PC-3 (cell line): ENCODE results near the gene OXNAD1.

Experiments used
- CTCF ChIP-seq: fragments of 300-600 bp; sonication (generic); conservative IDR thresholded peaks from 2 replicates; pipeline ENCODE4 v1.5.1; 2017; ENCODE audit warnings: antibody characterized with exemption, low read depth, mild to moderate bottlenecking, low read length
- EZH2phosphoT487 ChIP-seq: fragments of 300-600 bp; sonication (generic); IDR thresholded peaks from 2 replicates; pipeline ENCODE4 v1.6.1; 2018; ENCODE audit warnings: mild to moderate bottlenecking, antibody characterized with exemption, low read length, borderline replicate concordance

GRCh38 chr3:16252243-16252978 is 12.6 kb upstream of the OXNAD1 start:
- no peak for TF ChIP-seq CTCF
- TF ChIP-seq EZH2phosphoT487, result no peak
